SK-N-MC (cell line): ENCODE measurements around the gene CCDC179.
A peak's percentile ranks its signal among the peaks of the same experiment; 100 is the strongest.

Source experiments
- DNase-seq: peaks from one replicate; pipeline ENCODE4 v3.0.0-alpha.2; 2011; ENCODE audit warnings: low read depth, low spot score
- H3K27ac ChIP-seq: fragments of 200-600 bp; sonication (generic); 2 replicates; pipeline ENCODE4 v1.5.1; 2016; ENCODE audit warnings: mixed run types
- H3K36me3 ChIP-seq: fragments of 200-600 bp; sonication (generic); 2 replicates; pipeline ENCODE4 v1.6.1; 2017; ENCODE audit warnings: antibody characterized with exemption, low read length, mixed read lengths; ENCODE audit not compliant: insufficient read depth
- H3K4me3 ChIP-seq: fragments of 200-600 bp; sonication (generic); 2 replicates; pipeline ENCODE4 v1.5.1; 2016
- H3K9ac ChIP-seq: fragments of 200-600 bp; sonication (generic); 2 replicates; pipeline ENCODE4 v1.8.0; 2017; ENCODE audit warnings: mixed run types, mixed read lengths; ENCODE audit not compliant: insufficient read length
- H3K9me3 ChIP-seq: fragments of 200-600 bp; sonication (generic); 2 replicates; pipeline ENCODE4 v1.6.1; 2017; ENCODE audit warnings: low read depth, mild to moderate bottlenecking, antibody characterized with exemption, low read length, moderate library complexity, mixed read lengths
- EZH2 ChIP-seq: fragments of 200-600 bp; sonication (generic); IDR thresholded peaks from one replicate; pipeline ENCODE4 v1.6.1; 2017; ENCODE audit warnings: antibody characterized with exemption
- FOXP2 ChIP-seq: optimal IDR thresholded peaks from 2 replicates; pipeline ENCODE3; 2011; ENCODE audit warnings: mild to moderate bottlenecking, moderate library complexity; ENCODE audit not compliant: insufficient read depth; ENCODE audit errors: extremely low read length, control extremely low read depth
- POLR2AphosphoS5 ChIP-seq: IDR thresholded peaks from 2 replicates; pipeline ENCODE4 v1.6.1; 2012; ENCODE audit warnings: mild to moderate bottlenecking, low read depth, low read length, borderline replicate concordance

Gene CCDC179

GRCh38 chr11:22878039-22878438 is 17.8 kb upstream of the CCDC179 start:
- no peak overlapping the region for H3K9ac ChIP-seq
- no peak overlapping the region for H3K4me3 ChIP-seq
- TF ChIP-seq EZH2 (no peak), POLR2AphosphoS5 (no peak), FOXP2 (no peak)
- no peaks in the 10 kb centered on the region for H3K9me3 ChIP-seq
- no peaks in the 10 kb centered on the region for H3K36me3 ChIP-seq
- no peak for DNase-seq
- no peak overlapping the region for H3K27ac ChIP-seq

- Histone ChIP-seq H3K36me3 (no peaks in the 10 kb centered on the region), H3K27ac (no peak overlapping the region), H3K9ac (no peak overlapping the region), H3K9me3 (no peaks in the 10 kb centered on the region), H3K4me3 (no peak overlapping the region)
- peak; percentile 52 for DNase-seq
- TF ChIP-seq EZH2 = no peak
Measured at GRCh38 chr11:22875869-22876473, 15.7 kb upstream of the CCDC179 start.

- TF ChIP-seq FOXP2 = no peak
- no peak overlapping the region for H3K4me3 ChIP-seq
- no peak for DNase-seq
- no peak overlapping the region for H3K27ac ChIP-seq
- no peak overlapping the region for H3K9ac ChIP-seq
- no peaks in the 10 kb centered on the region for H3K36me3 ChIP-seq
- no peaks in the 10 kb centered on the region for H3K9me3 ChIP-seq
Measured at GRCh38 chr11:22869325-22869724, 9.1 kb upstream of the CCDC179 start.

GRCh38 chr11:22859756-22860155 is 518 bp downstream of the CCDC179 start:
- no peak overlapping the region for H3K9ac ChIP-seq

GRCh38 chr11:22851477-22851876 is 8.8 kb downstream of the CCDC179 start:
- TF ChIP-seq EZH2 = no peak
- TF ChIP-seq FOXP2 = no peak
- TF ChIP-seq POLR2AphosphoS5 = no peak
- no peaks in the 10 kb centered on the region for H3K9me3 ChIP-seq
- H3K4me3 ChIP-seq = no peak overlapping the region
- H3K27ac ChIP-seq = no peak overlapping the region
- H3K36me3 ChIP-seq = no peaks in the 10 kb centered on the region
- DNase-seq = no peak
- no peak overlapping the region for H3K9ac ChIP-seq

More at GRCh38 chr11:22859756-22860155, 518 bp downstream of the CCDC179 start:
- Histone ChIP-seq H3K27ac (no peak overlapping the region), H3K4me3 (no peak overlapping the region), H3K9me3 (no peaks in the 10 kb centered on the region), H3K36me3 (no peaks in the 10 kb centered on the region)
- no peak for DNase-seq
- TF ChIP-seq FOXP2 (no peak), POLR2AphosphoS5 (no peak), EZH2 (no peak)

- no peak for TF ChIP-seq POLR2AphosphoS5
- TF ChIP-seq EZH2 = no peak
- TF ChIP-seq FOXP2 = no peak
- no peak overlapping the region for H3K9ac ChIP-seq
- H3K36me3 ChIP-seq = no peaks in the 10 kb centered on the region
- H3K9me3 ChIP-seq = no peaks in the 10 kb centered on the region
- no peak overlapping the region for H3K4me3 ChIP-seq
- no peak for DNase-seq
- H3K27ac ChIP-seq = no peak overlapping the region
Measured at GRCh38 chr11:22846726-22847125, 13.5 kb downstream of the CCDC179 start.

GRCh38 chr11:22832315-22833015 is 27.8 kb downstream of the CCDC179 start:
- Histone ChIP-seq H3K36me3 (no peaks in the 10 kb centered on the region), H3K27ac (no peak overlapping the region), H3K4me3 (no peak overlapping the region), H3K9me3 (no peaks in the 10 kb centered on the region), H3K9ac (no peak overlapping the region)
- TF ChIP-seq POLR2AphosphoS5 = no peak
- TF ChIP-seq FOXP2 = no peak
- TF ChIP-seq EZH2 = no peak
- no peak for DNase-seq

GRCh38 chr11:22830082-22830414 is 30.2 kb downstream of the CCDC179 start:
- Histone ChIP-seq H3K27ac (no peak overlapping the region), H3K36me3 (peaks cover 16% of the 10 kb centered on the region), H3K9me3 (no peaks in the 10 kb centered on the region), H3K4me3 (peak overlapping the region; percentile 99), H3K9ac (no peak overlapping the region)
- TF ChIP-seq POLR2AphosphoS5 (no peak), FOXP2 (no peak), EZH2 (no peak)
- DNase-seq = no peak

- TF ChIP-seq EZH2 (no peak), FOXP2 (peak; percentile 76), POLR2AphosphoS5 (peak; percentile 62; the same call in 1 of the 2 replicates)
- Histone ChIP-seq H3K27ac (no peak within 1 kb of the TSS; the same call in 1 of the 2 replicates), H3K36me3 (peaks cover 21% of the 10 kb centered on the region), H3K9me3 (no peaks in the 10 kb centered on the region), H3K4me3 (peak within 1 kb of the TSS; percentile 99), H3K9ac (peak within 1 kb of the TSS; percentile 80)
- peak; percentile 65 for DNase-seq
Measured at GRCh38 chr11:22829231-22830081, 30.8 kb downstream of the CCDC179 start, which contains the start of gene SVIP. TSS of gene SVIP (minus strand) at chr11:22829801. CDS start at chr11:22829748, 53 bp downstream.
